Retinal pigment epithelial cell (primary cell): Measurements from ENCODE around the gene GPC5.
"Not testable (repeated sequence)": the region's sequence is repeated elsewhere in the genome, so short reads cannot be mapped to it uniquely, and the experiment has no call there.

Source experiments
- DNase-seq: peaks from one replicate; pipeline ENCODE4 v3.0.0-alpha.2; 2010; ENCODE audit warnings: low read depth
- H3K4me3 ChIP-seq: 2 replicates; pipeline ENCODE4 v1.5.1; 2011; ENCODE audit warnings: mild to moderate bottlenecking, low read length, control low read depth, moderate library complexity
- CTCF ChIP-seq: conservative IDR thresholded peaks from 2 replicates; pipeline ENCODE4 v1.5.1; 2011; ENCODE audit warnings: low read depth, low read length, control low read depth, inconsistent platforms

Gene GPC5

GRCh38 chr13:91659256-91660075 lies 261.0 kb downstream of the GPC5 start:
- no peak overlapping the region for H3K4me3 ChIP-seq
- DNase-seq, result peak; percentile 32
- no peak for TF ChIP-seq CTCF

- TF ChIP-seq CTCF, result no peak
- DNase-seq, result no peak
- H3K4me3 ChIP-seq, result no peak overlapping the region
These were observed 261.6 kb downstream of the GPC5 start for GRCh38 chr13:91660076-91660415.

GRCh38 chr13:91661692-91662490 lies 263.5 kb downstream of the GPC5 start:
- H3K4me3 ChIP-seq, result no peak overlapping the region
- TF ChIP-seq CTCF, result no peak
- DNase-seq, result no peak

DNA sequence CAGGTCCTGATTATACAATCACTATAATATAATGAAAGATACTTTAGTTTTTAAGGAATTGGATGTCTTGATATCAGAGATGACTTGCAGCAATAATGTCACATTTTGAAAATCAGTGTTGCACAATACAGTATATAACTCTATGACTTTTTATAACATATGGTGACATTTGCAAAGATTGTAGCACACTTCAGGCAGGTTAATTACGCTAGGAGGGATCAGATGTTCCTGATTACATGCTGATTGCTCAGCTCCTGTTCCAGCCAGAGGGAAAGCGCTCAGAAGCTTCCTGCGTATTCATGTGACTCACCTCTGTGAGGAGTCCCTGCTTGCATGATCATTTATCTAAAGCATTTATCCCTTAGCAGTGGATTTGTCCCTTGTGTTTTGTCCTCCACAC lies 265.6 kb downstream of the GPC5 start:
- no peak for TF ChIP-seq CTCF
- H3K4me3 ChIP-seq, result no peak overlapping the region
- no peak for DNase-seq

GRCh38 chr13:91667486-91667885 lies 269.1 kb downstream of the GPC5 start:
- no peak for TF ChIP-seq CTCF
- DNase-seq, result no peak
- H3K4me3 ChIP-seq, result no peak overlapping the region

DNA sequence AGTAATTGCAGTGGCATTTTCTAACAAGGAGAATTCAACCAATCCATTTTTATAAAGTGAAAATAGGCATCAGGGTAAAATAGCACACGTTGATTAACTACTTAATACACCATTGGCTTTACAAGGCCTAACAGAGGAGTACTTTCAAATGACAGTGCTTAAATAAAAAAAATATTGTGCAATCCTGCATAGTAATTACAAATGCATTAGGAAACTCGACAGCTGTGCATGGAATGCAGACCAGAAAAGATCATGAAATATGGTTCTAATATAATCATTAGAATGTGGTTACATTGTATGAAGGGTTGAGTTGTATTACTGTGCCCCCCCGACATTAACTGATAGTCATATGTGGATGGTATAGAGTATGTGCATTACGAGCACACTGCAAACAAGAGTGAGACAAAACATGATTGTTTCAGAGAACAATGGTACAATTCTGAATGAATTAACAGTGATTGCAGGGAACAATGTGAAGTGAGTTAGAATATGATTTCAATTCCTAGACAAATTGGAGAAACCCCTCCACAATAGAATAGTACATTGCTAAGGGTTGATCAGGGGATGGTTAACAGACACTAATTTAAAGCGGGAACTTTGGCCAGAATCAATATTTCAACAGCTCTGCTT lies 270.6 kb downstream of the GPC5 start:
- DNase-seq, result no peak
- no peak overlapping the region for H3K4me3 ChIP-seq
- TF ChIP-seq CTCF, result no peak

DNA sequence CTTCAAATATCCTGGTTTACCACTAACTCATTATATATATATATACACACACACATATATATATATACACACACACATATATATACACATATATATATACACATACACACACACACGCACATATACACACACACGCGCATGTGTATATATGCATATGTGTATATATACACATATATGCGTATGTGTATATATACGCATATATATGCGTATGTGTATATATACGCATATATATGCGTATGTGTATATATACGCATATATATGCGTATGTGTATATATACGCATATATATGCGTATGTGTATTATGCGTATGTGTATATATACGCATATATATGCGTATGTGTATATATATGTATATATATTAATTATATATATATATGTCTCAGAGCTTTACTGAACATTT lies 275.9 kb downstream of the GPC5 start:
- H3K4me3 ChIP-seq, result not testable (repeated sequence)

More for the DNA sequence above, 275.9 kb downstream of the GPC5 start:
- not testable (repeated sequence) for DNase-seq
